BLaER1 treated with 17β-estradiol and CSF1 and Interleukin-3, amounts not matched to agents 10 nM and 100 nM (cell line): ENCODE data around the gene CADM4.
"Not testable (repeated sequence)": the region's sequence is repeated elsewhere in the genome, so short reads cannot be mapped to it uniquely, and the experiment has no call there.

Experiments
- H3K27ac ChIP-seq, 11 experiments: shearing (Covaris generic); formaldehyde crosslinking; 2 replicates each; pipeline ENCODE4 v1.8.1; 2022
- H3K27me3 ChIP-seq, 11 experiments: shearing (Covaris generic); formaldehyde crosslinking; 2 replicates each; pipeline ENCODE4 v1.8.1; 2022
- H3K36me3 ChIP-seq, 11 experiments: shearing (Covaris generic); formaldehyde crosslinking; 2 replicates each; pipeline ENCODE4 v1.8.1; 2022
- H3K4me1 ChIP-seq, 10 experiments: shearing (Covaris generic); formaldehyde crosslinking; 2 replicates each; pipeline ENCODE4 v1.8.1; 2022
- H3K4me2 ChIP-seq, 11 experiments: shearing (Covaris generic); formaldehyde crosslinking; 2 replicates each; pipeline ENCODE4 v1.8.1; 2022
- H3K4me3 ChIP-seq, 10 experiments: shearing (Covaris generic); formaldehyde crosslinking; 2 replicates each; pipeline ENCODE4 v1.8.1; 2022
- H3K9ac ChIP-seq, 11 experiments: shearing (Covaris generic); formaldehyde crosslinking; 2 replicates each; pipeline ENCODE4 v1.8.1; 2022
- H3K9me3 ChIP-seq, 11 experiments: shearing (Covaris generic); formaldehyde crosslinking; replicated peaks in 1 of 11; 2 replicates each; pipeline ENCODE4 v1.8.1; 2022
- H4K20me1 ChIP-seq, 11 experiments: shearing (Covaris generic); formaldehyde crosslinking; 2 replicates each; pipeline ENCODE4 v1.8.1; 2022
- Cebpa-rat ChIP-seq, 11 experiments: shearing (Covaris generic); IDR thresholded peaks; 2 replicates each; pipeline ENCODE4 v1.8.1; 2022

The CADM4 gene

GRCh38 chr19:43658001-43658400, 18.4 kb upstream of the CADM4 start:
- H3K27me3 ChIP-seq = no peaks in the 10 kb centered on the region
- H3K4me1 ChIP-seq = peaks cover 4 to 10% (median 6%) of the 10 kb centered on the region in 10 experiments; a peak in 17 of 20 replicates
- H4K20me1 ChIP-seq = peaks cover 34 to 100% (median 98%) of the 10 kb centered on the region in 11 experiments
- H3K4me3 ChIP-seq = no peak overlapping the region
- H3K9ac ChIP-seq = no peak overlapping the region
- H3K4me2 ChIP-seq = no peak overlapping the region
- H3K9me3 ChIP-seq = peaks cover 0 to 10% (median 0%) of the 10 kb centered on the region in 11 experiments; a peak in 7 of 22 replicates
- TF ChIP-seq Cebpa-rat (IDR thresholded peaks at IDR 0.05) = no peak
- H3K27ac ChIP-seq = no peak overlapping the region
- H3K36me3 ChIP-seq = peaks cover 99 to 100% (median 100%) of the 10 kb centered on the region in 11 experiments

GRCh38 chr19:43656436-43656835, 16.8 kb upstream of the CADM4 start:
- H3K27ac ChIP-seq = no peak overlapping the region
- peaks cover 0 to 7% (median 0%) of the 10 kb centered on the region in 10 experiments; a peak in 1 of 20 replicates for H3K4me1 ChIP-seq
- no peak overlapping the region for H3K4me3 ChIP-seq
- H3K4me2 ChIP-seq = no peak overlapping the region
- no peaks in the 10 kb centered on the region for H3K27me3 ChIP-seq
- H3K9me3 ChIP-seq = peaks cover 0 to 10% (median 0%) of the 10 kb centered on the region in 11 experiments; a peak in 7 of 22 replicates
- H4K20me1 ChIP-seq = peaks cover 32 to 100% (median 98%) of the 10 kb centered on the region in 11 experiments
- H3K36me3 ChIP-seq = peaks cover 99 to 100% (median 100%) of the 10 kb centered on the region in 11 experiments
- no peak overlapping the region for H3K9ac ChIP-seq
- no peak for TF ChIP-seq Cebpa-rat (IDR thresholded peaks at IDR 0.05)

GRCh38 chr19:43652546-43652874, 12.9 kb upstream of the CADM4 start:
- H3K9ac ChIP-seq = no peak overlapping the region
- H3K36me3 ChIP-seq = peaks cover 97 to 100% (median 99%) of the 10 kb centered on the region in 11 experiments
- no peaks in the 10 kb centered on the region for H3K27me3 ChIP-seq
- TF ChIP-seq Cebpa-rat (IDR thresholded peaks at IDR 0.05) = no peak
- no peak overlapping the region for H3K27ac ChIP-seq
- peaks cover 0 to 3% (median 0%) of the 10 kb centered on the region in 11 experiments; a peak in 1 of 22 replicates for H3K9me3 ChIP-seq
- no peak overlapping the region for H3K4me2 ChIP-seq
- H4K20me1 ChIP-seq = peaks cover 22 to 97% (median 84%) of the 10 kb centered on the region in 11 experiments
- no peak overlapping the region for H3K4me3 ChIP-seq
- peaks cover 0 to 10% (median 0%) of the 10 kb centered on the region in 10 experiments; a peak in 6 of 20 replicates for H3K4me1 ChIP-seq

- Histone ChIP-seq H3K36me3 (peaks cover 97 to 100% (median 99%) of the 10 kb centered on the region in 11 experiments), H3K4me3 (no peak overlapping the region), H3K9me3 (peaks cover 0 to 5% (median 0%) of the 10 kb centered on the region in 11 experiments; a peak in 2 of 22 replicates), H3K27me3 (no peaks in the 10 kb centered on the region), H4K20me1 (peaks cover 17 to 97% (median 79%) of the 10 kb centered on the region in 11 experiments; a peak in 21 of 22 replicates), H3K4me2 (no peak overlapping the region), H3K9ac (no peak overlapping the region), H3K27ac (no peak overlapping the region), H3K4me1 (peaks cover 0 to 10% (median 0%) of the 10 kb centered on the region in 10 experiments; a peak in 6 of 20 replicates)
- TF ChIP-seq Cebpa-rat (IDR thresholded peaks at IDR 0.05) = no peak
These were observed 12.3 kb upstream of the CADM4 start for GRCh38 chr19:43651758-43652545.

GRCh38 chr19:43650276-43650675, 10.6 kb upstream of the CADM4 start:
- H3K4me2 ChIP-seq, H3K27me3 ChIP-seq, H3K4me3 ChIP-seq, H3K4me1 ChIP-seq, H3K27ac ChIP-seq: not testable (repeated sequence)
- Histone ChIP-seq H4K20me1 (peaks cover 10 to 90% (median 68%) of the 10 kb centered on the region in 11 experiments; a peak in 20 of 22 replicates), H3K9me3 (peaks cover 0 to 13% (median 0%) of the 10 kb centered on the region in 11 experiments; a peak in 1 of 22 replicates), H3K36me3 (peaks cover 92 to 99% (median 95%) of the 10 kb centered on the region in 11 experiments), H3K9ac (0 out of 22 replicates have a peak overlapping the region, but pooled peaks of 1 of the 11 experiments have one; percentile 42)

- 0 out of 22 replicates have a peak overlapping the region, but pooled peaks of 1 of the 11 experiments have one; percentile 9 for H3K9ac ChIP-seq
- TF ChIP-seq Cebpa-rat (IDR thresholded peaks at IDR 0.05) = no peak
- no peaks in the 10 kb centered on the region for H3K27me3 ChIP-seq
- no peak overlapping the region for H3K27ac ChIP-seq
- no peak overlapping the region for H3K4me2 ChIP-seq
- peaks cover 0 to 10% (median 0%) of the 10 kb centered on the region in 10 experiments; a peak in 6 of 20 replicates for H3K4me1 ChIP-seq
- H4K20me1 ChIP-seq = peaks cover 9 to 83% (median 60%) of the 10 kb centered on the region in 11 experiments; a peak in 20 of 22 replicates
- peaks cover 0 to 13% (median 0%) of the 10 kb centered on the region in 11 experiments; a peak in 1 of 22 replicates for H3K9me3 ChIP-seq
- no peak overlapping the region for H3K4me3 ChIP-seq
- peaks cover 84 to 91% (median 88%) of the 10 kb centered on the region in 11 experiments for H3K36me3 ChIP-seq
These were observed 9.9 kb upstream of the CADM4 start for GRCh38 chr19:43649514-43649913.

GRCh38 chr19:43648633-43649032, 9.0 kb upstream of the CADM4 start:
- Histone ChIP-seq H3K36me3 (peaks cover 76 to 82% (median 79%) of the 10 kb centered on the region in 11 experiments), H3K27me3 (no peaks in the 10 kb centered on the region), H3K27ac (no peak overlapping the region), H3K9ac (no peak overlapping the region), H3K4me1 (peaks cover 0 to 12% (median 2%) of the 10 kb centered on the region in 10 experiments; a peak in 8 of 20 replicates), H4K20me1 (peaks cover 6 to 74% (median 52%) of the 10 kb centered on the region in 11 experiments; a peak in 20 of 22 replicates), H3K4me2 (no peak overlapping the region), H3K4me3 (no peak overlapping the region), H3K9me3 (peaks cover 0 to 13% (median 0%) of the 10 kb centered on the region in 11 experiments; a peak in 1 of 22 replicates)
- TF ChIP-seq Cebpa-rat (IDR thresholded peaks at IDR 0.05) = no peak

- Histone ChIP-seq H3K27me3 (peaks cover 0 to 10% (median 9%) of the 10 kb centered on the region in 11 experiments; a peak in 15 of 22 replicates), H3K27ac (no peak overlapping the region; a peak in 1 of 22 replicates), H4K20me1 (peaks cover 0 to 31% (median 11%) of the 10 kb centered on the region in 11 experiments; a peak in 14 of 22 replicates), H3K4me2 (no peak overlapping the region), H3K36me3 (peaks cover 33 to 38% (median 36%) of the 10 kb centered on the region in 11 experiments), H3K9me3 (peaks cover 0 to 13% (median 0%) of the 10 kb centered on the region in 11 experiments; a peak in 1 of 22 replicates), H3K4me1 (peaks cover 8 to 16% (median 10%) of the 10 kb centered on the region in 10 experiments), H3K4me3 (no peak overlapping the region), H3K9ac (no peak overlapping the region)
- TF ChIP-seq Cebpa-rat (IDR thresholded peaks at IDR 0.05) = no peak
These were observed 4.5 kb upstream of the CADM4 start for GRCh38 chr19:43644181-43644580.

GRCh38 chr19:43643326-43643725, 3.7 kb upstream of the CADM4 start:
- H3K27ac ChIP-seq = no peak overlapping the region; a peak in 1 of 22 replicates
- TF ChIP-seq Cebpa-rat (IDR thresholded peaks at IDR 0.05) = no peak
- no peak overlapping the region for H3K4me3 ChIP-seq
- peaks cover 24 to 29% (median 27%) of the 10 kb centered on the region in 11 experiments for H3K36me3 ChIP-seq
- peaks cover 0 to 18% (median 9%) of the 10 kb centered on the region in 11 experiments; a peak in 15 of 22 replicates for H3K27me3 ChIP-seq
- peaks cover 0 to 13% (median 0%) of the 10 kb centered on the region in 11 experiments; a peak in 1 of 22 replicates for H3K9me3 ChIP-seq
- H3K9ac ChIP-seq = no peak overlapping the region
- peaks cover 17 to 25% (median 18%) of the 10 kb centered on the region in 10 experiments for H3K4me1 ChIP-seq
- peaks cover 0 to 22% (median 5%) of the 10 kb centered on the region in 11 experiments; a peak in 10 of 22 replicates for H4K20me1 ChIP-seq
- H3K4me2 ChIP-seq = no peak overlapping the region
